ENCODE measurements around the gene SLC16A8.

- TF ChIP-seq CTCF (IDR thresholded peaks at IDR 0.05; ENCODE audit: low read length), result no peak
- no peak for TF ChIP-seq EZH2 (IDR thresholded peaks at IDR 0.05; ENCODE audit: borderline replicate concordance, low read length)
Observed at GRCh38 chr22:38109371-38110001, 25.5 kb upstream of the SLC16A8 start.

All from OCI-LY1 (cell line).